Measurements from ENCODE around the gene FLVCR1.
A peak's percentile ranks its signal among the peaks of the same experiment; 100 is the strongest.
"Not testable (repeated sequence)": the region's sequence is repeated elsewhere in the genome, so short reads cannot be mapped to it uniquely, and the experiment has no call there.

Gene FLVCR1

DNA sequence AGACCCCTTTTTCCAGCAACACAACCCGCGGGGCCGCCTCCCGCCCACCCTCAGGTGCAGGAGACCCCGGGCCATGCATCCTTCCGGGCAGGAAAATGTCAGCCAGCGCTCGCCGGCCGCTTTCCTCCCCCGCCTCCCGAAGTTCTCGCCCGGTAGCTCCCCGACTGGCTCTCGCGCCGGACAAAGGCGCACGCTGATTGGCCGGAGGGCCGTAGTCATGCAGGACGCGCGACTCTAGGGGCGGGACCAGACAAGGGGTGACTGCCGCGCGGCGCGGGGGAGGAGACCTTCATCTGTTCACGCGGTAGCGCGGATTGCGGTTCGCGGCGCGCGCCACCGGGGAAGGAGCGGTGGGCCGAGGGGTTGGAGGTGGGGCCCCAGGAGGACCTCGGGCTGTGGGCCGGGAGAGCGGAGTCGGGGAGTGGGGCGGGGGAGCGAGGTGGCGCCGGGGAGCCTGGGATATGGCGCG is at the start of gene FLVCR1:
TSS of gene FLVCR1 (plus strand) at position 284 of the 469 bp plus-strand sequence. CDS start at position 462, 178 bp downstream.
- peak; percentile 87 for DNase-seq (ENCODE audit: low read depth)
- H3K4me3 ChIP-seq (ENCODE audit: low read depth, low read length): peak within 1 kb of the TSS; percentile 90

DNA sequence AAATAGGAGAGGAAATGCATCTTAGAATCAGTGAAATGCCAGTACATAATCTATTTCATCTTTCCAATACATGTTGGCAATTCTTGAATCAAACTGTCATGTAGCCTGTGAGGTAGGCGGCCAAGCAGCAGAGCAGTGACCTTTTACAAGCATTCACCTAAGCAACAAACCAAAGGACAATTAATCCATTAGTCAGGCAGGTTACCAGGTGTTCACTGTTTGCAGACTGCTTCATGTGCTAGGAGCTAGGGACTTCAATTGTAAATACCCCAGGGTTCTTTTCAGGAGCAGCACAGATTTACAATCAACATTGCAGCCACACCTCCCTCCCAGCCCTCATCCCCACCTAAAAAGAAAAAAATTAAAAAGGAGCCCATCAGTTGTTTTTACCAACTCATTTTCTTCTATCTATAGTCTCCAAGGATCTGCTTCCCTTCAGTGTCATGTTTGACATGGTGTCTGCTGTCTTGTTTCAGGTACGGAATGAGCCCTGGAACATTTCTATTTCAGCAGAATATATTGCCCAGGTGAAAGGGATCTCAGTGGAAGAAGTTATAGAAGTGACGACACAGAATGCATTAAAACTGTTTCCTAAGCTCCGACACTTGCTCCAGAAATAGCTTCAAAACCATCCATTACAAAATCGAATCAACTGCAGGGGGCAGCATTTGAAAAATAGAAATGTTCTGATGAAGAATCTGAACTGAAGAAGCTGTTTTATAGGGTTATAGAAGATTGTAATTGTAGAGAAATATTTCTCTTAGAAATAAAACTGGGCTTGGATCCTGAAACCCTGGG is 43.3 kb upstream of the FLVCR1 start:
- DNase-seq (ENCODE audit: low read depth): no peak
- no peak overlapping the region for H3K4me3 ChIP-seq (ENCODE audit: low read depth, low read length)

GRCh38 chr1:212816567-212817278 is 41.4 kb upstream of the FLVCR1 start:
- H3K4me3 ChIP-seq (ENCODE audit: low read depth, low read length): no peak overlapping the region
- no peak for DNase-seq (ENCODE audit: low read depth)

DNA sequence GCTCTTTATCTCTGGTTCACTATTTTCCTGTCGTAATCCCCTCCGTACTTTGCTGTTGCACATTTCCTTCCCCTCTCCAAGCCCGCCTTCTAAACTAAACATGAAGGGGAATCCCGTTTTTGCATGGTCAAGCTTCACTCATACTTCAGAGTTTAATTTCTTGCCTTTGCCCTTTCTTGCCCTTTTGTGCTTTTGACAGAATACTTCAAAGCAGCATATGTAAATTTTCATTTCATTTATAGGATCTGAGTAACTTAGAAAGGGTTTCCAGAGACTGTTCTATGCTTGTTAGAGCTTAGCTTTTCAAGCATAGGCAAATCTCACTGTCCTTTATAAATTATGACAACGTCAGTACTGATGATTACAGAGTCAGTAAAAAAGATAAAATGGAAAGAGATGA is 38.3 kb upstream of the FLVCR1 start:
- no peak for DNase-seq (ENCODE audit: low read depth)

GRCh38 chr1:212820969-212821368 is 37.1 kb upstream of the FLVCR1 start:
- DNase-seq (ENCODE audit: low read depth): no peak
- no peak overlapping the region for H3K4me3 ChIP-seq (ENCODE audit: low read depth, low read length)

More for the DNA sequence above, 38.3 kb upstream of the FLVCR1 start:
- H3K4me3 ChIP-seq (ENCODE audit: low read depth, low read length): no peak overlapping the region

DNA sequence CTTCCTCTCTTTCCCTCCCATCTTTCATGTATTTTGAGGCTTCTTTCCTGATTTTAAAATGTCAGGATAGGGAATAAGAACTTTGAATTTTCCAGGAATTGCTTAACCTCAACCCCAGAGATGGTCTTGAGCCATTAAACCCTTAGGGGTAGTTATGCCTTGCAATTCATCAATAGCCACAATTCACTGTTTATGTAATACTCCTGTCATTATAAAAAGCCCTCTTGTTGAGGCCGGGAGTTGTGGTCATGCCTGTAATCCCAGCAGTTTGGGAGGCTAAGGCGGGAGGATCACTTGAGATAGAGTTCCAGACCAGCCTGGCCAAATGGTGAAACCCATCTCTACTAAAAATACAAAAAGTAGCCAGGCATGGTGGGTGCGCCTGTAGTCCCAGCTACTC is 35.1 kb upstream of the FLVCR1 start:
- H3K4me3 ChIP-seq (ENCODE audit: low read depth, low read length): no peak overlapping the region
- no peak for DNase-seq (ENCODE audit: low read depth)

GRCh38 chr1:212824201-212824600 is 33.9 kb upstream of the FLVCR1 start:
- no peak for DNase-seq (ENCODE audit: low read depth)
- H3K4me3 ChIP-seq (ENCODE audit: low read depth, low read length): no peak overlapping the region

DNA sequence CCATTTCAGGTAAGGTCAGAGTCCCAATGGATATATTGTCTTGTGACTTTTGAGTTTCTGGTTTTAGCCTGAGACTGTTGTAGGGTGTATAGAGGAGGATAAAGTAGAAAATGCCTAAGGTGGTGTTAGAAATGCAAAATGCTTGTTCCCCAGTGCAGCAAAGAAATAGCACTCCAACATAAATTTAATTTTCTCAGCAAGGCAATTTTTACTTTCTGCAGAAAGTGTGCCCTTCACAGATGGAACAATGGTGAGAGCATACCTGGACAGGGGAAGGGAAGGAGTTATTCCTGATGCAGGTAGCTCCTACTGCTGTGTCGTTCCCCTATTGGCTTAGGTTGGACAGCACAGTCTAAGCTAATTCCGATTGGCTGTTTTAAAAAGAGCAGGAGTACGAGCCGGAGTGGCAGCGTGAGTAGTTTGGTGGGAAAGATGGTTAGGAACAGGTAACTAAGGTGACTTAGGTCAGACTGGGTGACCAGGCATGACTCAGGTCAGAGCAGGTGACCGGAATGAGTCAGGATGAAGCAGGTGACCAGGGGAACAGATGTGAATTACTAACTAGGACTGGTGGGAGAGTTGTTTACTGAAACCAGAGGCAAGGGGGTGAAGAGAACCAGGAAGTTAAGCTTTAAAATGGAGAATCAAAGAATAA is 32.1 kb upstream of the FLVCR1 start:
- no peak for DNase-seq (ENCODE audit: low read depth)
- H3K4me3 ChIP-seq (ENCODE audit: low read depth, low read length): no peak overlapping the region

DNA sequence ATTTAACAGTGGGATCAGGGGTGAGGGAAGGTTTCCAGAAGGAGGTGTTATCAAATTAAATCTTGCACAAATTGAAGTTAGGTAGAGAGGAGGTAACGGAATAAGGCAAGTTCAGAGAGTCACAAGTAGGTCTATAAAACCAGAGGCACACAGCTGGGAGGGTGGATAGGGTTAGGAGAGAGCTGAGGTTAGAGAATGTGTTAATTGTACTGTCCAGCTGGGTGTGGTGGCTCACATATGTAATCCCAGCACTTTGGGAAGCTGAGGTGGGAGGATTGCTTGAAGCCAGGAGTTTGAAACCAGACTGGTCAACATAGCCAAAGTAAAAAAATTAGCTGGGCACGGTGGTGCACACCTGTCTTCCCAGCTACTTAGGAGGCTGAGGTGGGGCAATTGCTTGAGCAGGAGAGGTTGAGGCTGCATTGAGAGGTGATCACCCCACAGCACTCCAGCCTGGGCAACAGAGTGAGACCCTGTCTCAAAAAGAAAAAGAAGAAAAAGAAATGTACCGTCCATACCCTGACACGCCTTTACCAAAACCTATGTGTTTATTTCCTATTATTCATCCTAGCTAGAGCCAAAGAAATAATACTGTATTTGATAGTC is 30.8 kb upstream of the FLVCR1 start:
- DNase-seq (ENCODE audit: low read depth): no peak
- H3K4me3 ChIP-seq (ENCODE audit: low read depth, low read length): no peak overlapping the region

GRCh38 chr1:212827831-212828278 is 30.2 kb upstream of the FLVCR1 start:
- H3K4me3 ChIP-seq (ENCODE audit: low read depth, low read length): no peak overlapping the region
- DNase-seq (ENCODE audit: low read depth): no peak

DNA sequence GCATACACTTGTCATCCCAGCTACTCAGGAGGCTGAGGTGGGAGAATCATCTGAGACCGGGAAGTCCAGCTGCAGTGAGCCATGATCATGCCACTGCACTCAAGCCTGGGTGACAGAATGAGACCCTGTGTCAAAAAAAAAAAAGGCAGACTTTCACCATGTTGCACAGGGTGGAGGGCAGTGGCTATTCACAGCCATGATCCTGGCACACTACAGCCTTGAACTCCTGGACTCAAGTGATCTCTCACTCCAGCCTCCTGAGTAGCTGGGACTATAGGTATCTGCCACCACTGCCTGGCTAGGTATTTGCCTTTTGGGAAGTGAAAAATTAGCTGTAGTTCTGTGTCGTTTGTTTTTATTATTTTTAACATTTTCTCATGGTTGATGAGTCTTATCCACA is 29.7 kb upstream of the FLVCR1 start:
- DNase-seq (ENCODE audit: low read depth): no peak
- no peak overlapping the region for H3K4me3 ChIP-seq (ENCODE audit: low read depth, low read length)

DNA sequence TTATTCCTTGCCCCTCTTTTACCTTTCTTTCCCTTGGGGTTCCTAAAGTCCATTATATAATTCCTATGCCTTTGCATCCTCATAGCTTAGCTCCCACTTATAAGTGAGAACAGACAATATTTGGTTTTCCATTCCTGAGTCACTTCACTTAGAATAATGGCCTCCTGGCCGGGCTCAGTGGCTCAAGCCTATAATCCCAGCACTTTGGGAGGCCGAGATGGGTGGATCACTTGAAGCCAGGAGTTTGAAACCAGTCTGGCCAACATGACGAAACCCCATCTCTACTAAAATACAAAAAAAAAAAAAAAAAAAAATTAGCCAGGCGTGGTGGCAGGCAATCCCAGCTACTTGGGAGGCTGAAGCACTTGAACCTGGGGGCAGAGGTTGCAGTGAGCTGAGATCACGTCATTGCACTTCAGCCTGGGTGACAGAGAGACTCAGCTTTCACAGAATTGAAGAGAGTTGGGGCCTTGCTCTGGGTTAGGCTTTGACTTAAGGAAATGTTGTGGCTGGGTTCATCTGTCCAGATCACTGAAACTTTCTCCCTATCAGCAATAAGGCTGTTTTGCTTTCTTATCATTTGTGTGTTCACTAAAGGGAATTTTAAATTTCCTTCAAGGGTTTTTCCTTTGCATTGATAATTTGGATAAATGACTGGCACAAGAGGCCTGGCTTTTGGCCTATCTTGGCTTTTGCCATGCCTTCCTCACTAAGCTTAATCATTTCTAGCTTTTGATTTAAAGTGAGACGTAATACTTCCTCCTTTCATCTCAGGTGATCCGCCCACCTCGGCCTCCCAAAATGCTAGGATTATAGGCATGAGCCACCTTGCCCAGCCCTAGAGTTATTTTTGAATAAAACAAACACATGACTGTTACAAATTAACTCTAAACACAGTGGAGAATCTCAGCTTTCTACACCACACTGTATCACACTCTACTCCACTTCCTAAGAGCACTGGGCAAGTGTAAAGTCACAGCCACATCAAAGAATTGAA is 24.6 kb upstream of the FLVCR1 start:
- H3K4me3 ChIP-seq (ENCODE audit: low read depth, low read length); DNase-seq (ENCODE audit: low read depth): not testable (repeated sequence)

DNA sequence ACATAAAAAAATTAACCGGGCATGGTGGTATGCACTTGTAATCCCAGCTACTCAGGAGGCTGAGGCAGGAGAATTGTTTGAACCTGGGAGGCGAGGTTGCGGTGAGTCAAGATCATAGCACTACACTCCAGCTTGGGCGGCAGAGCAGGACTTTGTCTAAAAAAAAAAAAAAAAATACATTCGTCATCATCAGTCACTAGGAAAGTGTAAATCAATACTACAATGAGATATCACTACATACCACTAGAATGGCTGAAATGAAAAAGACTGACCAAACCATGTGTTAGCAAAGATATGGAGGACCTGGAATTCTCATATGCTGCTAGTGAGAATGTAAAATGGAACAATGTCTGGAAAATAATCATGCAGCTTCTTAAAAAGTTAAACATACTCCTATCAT is 19.9 kb upstream of the FLVCR1 start:
- no peak for DNase-seq (ENCODE audit: low read depth)
- H3K4me3 ChIP-seq (ENCODE audit: low read depth, low read length): no peak overlapping the region

GRCh38 chr1:212844521-212844920 is 13.6 kb upstream of the FLVCR1 start:
- not testable (repeated sequence) for H3K4me3 ChIP-seq (ENCODE audit: low read depth, low read length); DNase-seq (ENCODE audit: low read depth)

DNA sequence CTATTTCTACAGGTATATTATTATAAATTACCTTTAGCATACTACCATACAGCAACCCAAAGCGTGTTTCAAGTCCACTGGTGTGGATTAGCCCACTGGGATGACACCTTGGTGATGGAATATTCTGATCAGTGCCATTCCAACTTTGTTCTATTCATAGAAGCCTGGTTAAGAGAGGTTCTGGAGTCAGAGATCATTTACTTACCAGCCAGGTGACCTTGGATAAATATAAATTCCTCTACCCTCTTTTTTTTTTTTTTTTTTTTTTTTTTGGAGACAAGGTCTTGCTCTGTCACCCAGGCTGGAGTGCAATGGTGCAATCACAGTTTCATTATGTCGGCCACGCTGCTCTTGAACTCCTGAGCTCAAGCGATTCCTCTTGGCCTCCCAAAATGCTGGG is 10.5 kb upstream of the FLVCR1 start, which contains the start of gene SPATA45:
TSS of gene SPATA45 (minus strand) at position 101 of the 400 bp plus-strand sequence. CDS start 11,500 bp downstream, outside the sequence.
- no peak for DNase-seq (ENCODE audit: low read depth)
- H3K4me3 ChIP-seq (ENCODE audit: low read depth, low read length): no peak within 1 kb of the TSS

- H3K4me3 ChIP-seq (ENCODE audit: low read depth, low read length): no peak overlapping the region
- no peak for DNase-seq (ENCODE audit: low read depth)
These were observed 5.9 kb upstream of the FLVCR1 start for GRCh38 chr1:212852105-212852688.

GRCh38 chr1:212853658-212854057 is 4.4 kb upstream of the FLVCR1 start:
- no peak for DNase-seq (ENCODE audit: low read depth)
- no peak overlapping the region for H3K4me3 ChIP-seq (ENCODE audit: low read depth, low read length)

- no peak overlapping the region for H3K4me3 ChIP-seq (ENCODE audit: low read depth, low read length)
These were observed 1.3 kb upstream of the FLVCR1 start for GRCh38 chr1:212856755-212857154.

More at GRCh38 chr1:212856755-212857154, 1.3 kb upstream of the FLVCR1 start:
- DNase-seq (ENCODE audit: low read depth): no peak
